Stimulated activated CD4-positive, alpha-beta T cell treated with anti-CD3 and anti-CD28 coated beads, TNF-alpha, amount 100 ng/mL, for 1 hour (primary cell): Measurements from ENCODE around the gene WDR77.

ENCODE experiments used
- DNase-seq, 3 donors: peaks; one replicate each; pipeline ENCODE4 v3.0.0-alpha.2; 2020; ENCODE audit warnings: low read depth in 3 of 3, low spot score in 1 of 3

WDR77 gene

GRCh38 chr1:111470596-111470995 lies 21.5 kb upstream of the WDR77 start:
- DNase-seq = no peak

DNA sequence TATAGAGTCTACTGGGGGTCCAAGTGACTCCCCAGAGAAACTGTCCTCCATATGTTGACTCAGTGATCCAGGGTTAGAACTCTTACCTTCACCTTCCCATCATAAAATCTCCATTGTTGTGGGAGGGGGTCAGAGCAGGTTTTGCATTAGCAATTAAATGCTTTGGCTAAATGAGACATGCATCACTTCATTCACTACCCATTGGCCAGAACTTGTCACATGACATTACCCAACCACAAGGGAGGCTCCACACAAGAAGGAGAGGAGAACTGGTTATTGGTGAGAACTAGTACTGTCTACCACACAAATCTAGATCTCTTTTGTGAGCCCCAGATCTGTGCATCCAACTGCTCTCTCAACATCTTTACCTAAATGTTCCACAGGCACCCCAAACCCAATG lies 20.5 kb upstream of the WDR77 start:
- DNase-seq = no peak

DNA sequence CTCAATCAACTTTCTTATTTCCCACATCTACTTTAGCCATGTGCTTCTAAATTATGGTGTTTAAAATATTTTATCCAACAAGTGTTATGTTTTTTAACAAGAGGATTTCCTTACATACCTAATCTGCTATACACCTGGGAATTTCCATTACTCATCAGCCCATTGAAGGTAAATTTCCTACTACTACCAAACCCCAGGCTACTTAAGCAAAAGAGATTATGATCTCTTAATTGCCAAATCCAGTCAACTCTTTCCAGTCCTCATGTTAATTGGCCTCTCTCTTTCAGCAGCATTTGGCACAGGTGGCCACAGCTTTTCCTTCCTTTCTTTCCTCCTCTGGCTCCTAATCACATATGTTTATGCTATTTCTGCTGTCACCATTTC lies 19.7 kb upstream of the WDR77 start:
- DNase-seq = no peak

DNA sequence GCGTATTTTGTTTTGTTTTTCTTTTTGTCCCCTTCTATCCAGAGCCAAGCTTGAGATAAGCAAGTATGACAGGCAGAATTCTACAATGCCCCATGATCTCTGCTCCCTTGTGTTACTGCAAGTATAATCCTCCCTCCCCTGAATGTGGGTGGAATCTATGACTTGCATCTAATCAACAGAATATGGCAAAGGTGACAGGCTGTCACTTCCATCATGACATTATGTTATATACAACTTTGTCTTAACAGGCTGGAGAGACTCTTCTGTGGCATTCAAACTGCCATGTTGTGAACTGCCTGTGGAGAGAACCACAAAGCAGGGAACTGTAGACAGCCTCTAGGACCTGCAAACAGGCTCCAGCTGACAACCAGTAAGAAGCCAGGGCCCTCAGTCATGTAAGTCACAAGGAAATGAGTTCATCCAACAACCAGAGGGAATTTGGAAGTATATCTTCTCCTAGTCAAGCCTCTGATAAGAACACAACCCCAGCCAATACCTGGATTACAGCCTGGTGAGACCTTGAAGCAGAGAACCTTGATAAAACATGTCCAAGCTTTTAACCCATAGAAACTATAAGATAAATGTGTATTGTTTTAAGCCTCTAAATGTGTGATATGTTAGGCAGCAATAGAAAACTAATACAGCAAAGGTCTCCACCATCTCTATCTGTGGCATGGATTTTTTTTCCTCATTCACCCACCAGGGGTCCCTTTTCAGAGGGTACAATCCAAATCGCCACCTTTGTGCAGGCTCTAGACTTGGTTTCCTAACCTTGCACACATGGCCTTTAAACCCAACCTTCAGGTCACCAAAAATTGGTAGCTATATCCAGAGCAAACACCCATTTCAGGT lies 19.0 kb upstream of the WDR77 start:
- no peak for DNase-seq

- DNase-seq = no peak
Observed at GRCh38 chr1:111466480-111466879, 17.4 kb upstream of the WDR77 start.

DNA sequence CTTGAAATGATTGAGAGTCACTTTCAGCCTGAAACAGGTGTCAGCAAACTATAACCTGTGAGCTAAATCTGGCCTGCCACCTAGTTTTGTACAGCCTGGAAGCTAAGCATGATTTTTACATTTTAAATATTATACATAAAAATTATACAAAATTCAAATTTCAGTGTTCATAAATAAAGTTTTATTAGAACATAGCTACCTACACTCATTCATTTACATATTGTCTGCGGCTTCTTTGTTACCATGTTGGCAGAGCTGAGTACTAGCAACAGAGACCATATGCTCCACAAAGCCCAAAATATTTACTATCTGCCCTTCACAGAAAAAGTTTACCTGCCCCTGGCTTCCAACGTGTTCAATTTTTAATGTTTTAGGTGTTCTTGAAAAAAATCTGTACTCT lies 16.7 kb upstream of the WDR77 start:
- no peak for DNase-seq

GRCh38 chr1:111463029-111463683 lies 14.1 kb upstream of the WDR77 start:
- DNase-seq = no peak

DNA sequence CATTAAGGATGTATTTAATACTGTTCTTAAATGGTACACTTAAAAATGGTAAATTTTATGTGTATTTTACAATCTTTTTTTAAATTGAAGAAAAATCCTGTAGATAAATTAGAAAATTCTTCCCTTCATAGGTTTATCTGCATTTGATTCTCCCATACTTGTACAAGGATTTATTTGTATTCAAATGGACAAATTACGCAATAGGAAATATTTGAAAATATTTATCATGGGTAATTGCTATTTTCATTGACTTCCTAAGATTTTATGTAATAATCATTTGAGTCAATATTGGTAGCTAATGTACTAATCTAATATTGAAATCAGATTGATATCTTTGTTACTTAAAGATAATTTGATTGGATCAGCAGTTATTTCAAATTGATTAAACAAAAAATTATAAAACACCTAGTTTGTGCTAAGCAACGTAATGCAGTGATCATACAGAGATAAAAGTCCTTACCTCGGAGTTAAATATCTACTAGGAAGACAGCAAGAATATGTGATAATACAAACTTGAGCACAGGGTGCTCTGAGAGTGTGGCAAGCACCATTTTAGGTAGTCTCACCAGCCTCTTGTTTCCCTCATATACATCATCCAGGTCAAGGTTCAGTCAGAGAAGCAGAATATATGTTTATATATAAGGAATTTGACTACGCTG lies 13.4 kb upstream of the WDR77 start:
- no peak for DNase-seq

DNA sequence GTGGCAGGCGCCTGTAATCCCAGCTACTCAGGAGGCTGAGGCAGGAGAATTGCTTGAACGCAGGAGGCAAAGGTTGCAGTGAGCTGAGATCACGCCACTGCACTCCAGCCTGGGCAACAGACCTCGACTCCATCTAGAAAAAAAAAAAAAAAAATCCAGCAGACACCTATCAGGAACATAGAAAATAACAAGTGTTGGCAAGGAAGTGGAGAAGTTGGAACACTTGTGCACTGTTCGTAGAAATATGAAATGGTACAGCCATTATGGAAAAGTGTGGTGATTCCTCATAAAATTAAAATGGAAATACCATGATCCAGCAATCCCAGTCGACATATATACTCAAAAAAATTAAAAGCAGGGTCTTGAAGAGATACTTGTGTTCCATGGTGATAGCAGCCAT lies 12.7 kb upstream of the WDR77 start:
- no peak for DNase-seq

- no peak for DNase-seq
Observed at GRCh38 chr1:111455642-111456031, 6.6 kb upstream of the WDR77 start.

GRCh38 chr1:111454859-111455641 lies 6.0 kb upstream of the WDR77 start:
- DNase-seq = no peak

DNA sequence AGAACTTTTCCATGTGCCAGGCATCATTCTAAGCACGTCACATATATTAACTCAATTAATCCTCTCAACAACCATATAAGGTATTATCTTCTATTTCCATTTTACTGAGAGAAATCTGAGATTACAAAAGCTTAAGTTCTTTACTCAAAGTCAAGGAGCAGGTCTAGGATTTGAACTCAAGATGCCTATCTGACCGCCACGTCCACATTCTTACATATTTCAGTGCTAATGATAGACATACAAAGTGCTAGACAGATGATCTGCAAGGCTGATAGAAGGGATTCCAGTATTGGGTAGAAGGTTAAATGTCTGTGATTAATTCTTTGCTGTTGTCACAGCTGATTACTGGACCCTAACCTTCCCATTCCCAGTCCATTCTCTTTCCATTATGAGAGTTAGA lies 4.7 kb upstream of the WDR77 start:
- no peak for DNase-seq

GRCh38 chr1:111452581-111452980 lies 3.5 kb upstream of the WDR77 start:
- no peak for DNase-seq

- DNase-seq = no peak
Observed at GRCh38 chr1:111450185-111450584, 1.1 kb upstream of the WDR77 start.

- no peak for DNase-seq
Observed at GRCh38 chr1:111449703-111450017, 604 bp upstream of the WDR77 start.

- DNase-seq = peak in 1 of 3 donors; percentile 19
Observed at GRCh38 chr1:111448482-111448917, 556 bp downstream of the WDR77 start.

DNA sequence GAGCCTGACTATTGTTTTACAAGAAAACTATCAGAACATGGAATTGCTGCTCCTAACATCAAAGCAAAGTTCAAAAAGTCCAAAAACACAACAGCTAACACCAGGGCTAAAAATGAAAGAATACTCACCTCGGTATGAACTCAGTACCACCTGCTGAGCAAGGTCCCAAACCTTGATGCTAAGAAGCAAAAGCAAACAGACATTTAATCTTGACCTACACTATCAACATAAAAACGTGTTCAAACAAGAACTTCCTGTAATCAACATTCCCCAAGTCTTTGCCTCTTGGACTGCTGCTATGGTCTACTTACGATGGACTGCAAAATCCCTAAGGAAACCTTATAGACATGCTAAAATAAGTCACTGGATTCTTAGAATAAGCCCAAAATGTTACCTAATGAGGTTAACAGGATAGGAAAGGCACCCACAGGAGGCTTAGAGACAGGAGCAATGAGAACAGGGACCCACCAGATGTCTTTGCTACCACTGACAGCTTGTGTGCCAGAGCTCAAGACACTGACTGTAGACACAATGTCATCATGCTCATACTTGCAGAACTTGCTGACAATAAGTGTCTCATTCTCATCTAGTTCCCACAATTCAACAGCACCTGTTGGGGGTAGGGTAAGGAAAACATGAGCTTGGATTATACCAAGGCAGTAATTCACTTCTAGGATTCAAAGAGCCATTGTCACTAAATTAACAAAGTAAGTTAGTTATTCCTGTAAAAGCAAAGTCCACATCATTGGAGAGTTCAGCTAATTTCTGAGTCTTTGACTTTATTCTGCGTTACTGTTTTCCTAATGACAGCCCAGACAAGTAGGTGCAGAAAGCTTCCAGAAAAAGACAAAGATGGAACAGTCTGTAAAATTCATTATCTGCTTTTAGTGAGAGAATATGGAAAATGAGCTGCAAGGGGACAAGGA lies 1.8 kb downstream of the WDR77 start:
- DNase-seq = no peak

- DNase-seq = no peak
Observed at GRCh38 chr1:111446546-111446945, 2.5 kb downstream of the WDR77 start.

DNA sequence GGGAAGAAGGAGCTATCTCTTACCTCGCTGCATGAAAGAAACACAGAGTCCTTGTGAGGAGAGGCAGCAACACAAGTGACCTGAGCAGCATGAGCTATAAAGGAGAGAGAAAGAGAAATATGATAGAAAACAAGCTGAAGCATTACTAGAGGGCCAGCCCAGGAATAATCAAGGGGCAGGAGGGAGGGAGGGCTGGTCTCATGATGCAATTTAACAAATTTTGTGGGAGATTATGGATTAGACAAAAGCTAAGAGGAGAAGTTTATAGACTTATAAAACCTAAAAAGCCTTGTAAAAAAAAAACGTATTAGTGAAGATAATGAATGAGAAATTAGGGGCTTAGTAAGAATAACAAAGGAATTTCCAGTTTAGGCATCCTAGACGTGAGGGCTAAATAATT lies 5.0 kb downstream of the WDR77 start:
- no peak for DNase-seq

GRCh38 chr1:111442457-111442856 lies 6.6 kb downstream of the WDR77 start:
- no peak for DNase-seq
